Psoas muscle (tissue), 8 donors: ENCODE measurements around the gene ARPC4. TPM values are rescaled to one million over a fixed set of nuclear protein-coding genes. Genes with fewer than 3 reads are reported as not detected.

Experiments used
- ATAC-seq, 4 donors: fragments of 200-7000 bp; cut with Tn5 transposase; one replicate each; pipeline ENCODE4 v1.9.1; 2020; ENCODE audit warnings: moderate library complexity in 3 of 4, mild to moderate bottlenecking in 2 of 4
- DNase-seq, 2 donors: peaks; one replicate each; pipeline ENCODE4 v3.0.0-alpha.2; 2020
- H3K27ac ChIP-seq: fragments of 200-600 bp; one replicate; pipeline ENCODE4 v1.8.0; 2022
- H3K27me3 ChIP-seq, 3 donors: fragments of 200-600 bp in 1 of 3; one replicate each; pipeline versions ENCODE4 v1.6.1 to v1.8.0; 2013 to 2022; ENCODE audit warnings: low read length in 2 of 3, mild to moderate bottlenecking in 2 of 3, moderate library complexity in 1 of 3; ENCODE audit not compliant: insufficient read depth in 3 of 3
- H3K36me3 ChIP-seq, 2 donors: fragments of 200-600 bp in 1 of 2; one replicate each; pipeline versions ENCODE4 v1.6.1 to v1.8.0; 2013 to 2022; ENCODE audit warnings: low read depth in 1 of 2, mild to moderate bottlenecking in 1 of 2, moderate library complexity in 1 of 2; ENCODE audit not compliant: insufficient read depth in 1 of 2
- H3K4me1 ChIP-seq: fragments of 200-600 bp; one replicate; pipeline ENCODE4 v1.8.0; 2022
- H3K4me3 ChIP-seq: fragments of 200-600 bp; one replicate; pipeline ENCODE4 v1.8.0; 2022; ENCODE audit warnings: mild to moderate bottlenecking
- H3K9me3 ChIP-seq: fragments of 200-600 bp; one replicate; pipeline ENCODE4 v1.8.0; 2022
- WGBS, 3 donors: extraction: QIAGEN DNeasy Blood & Tissue Kit; methylation state at CpG; one replicate each; pipeline versions ENCODE4 v1.1.6 to v1.1.7; 2013; 5-methylcytosine and 5-hydroxymethylcytosine counted together
- intact Hi-C, 2 donors: fragments of 100-400 bp; cut with DNase I; formaldehyde crosslinking; loops; one replicate each; pipeline versions ENCODE4 v1.11.0 to v1.14.2; 2022
- polyA plus RNA-seq, 3 donors: library from polyadenylated mRNA; stranded (reverse); fragments of 200-250 nt; gene quantifications; one replicate each; pipeline ENCODE4 v1.2.3, GENCODE V29; 2013
- total RNA-seq, 4 donors: library from RNA; stranded (reverse); fragmentation: NEBNext Ultra II Directional in 2 of 4; extraction: Animal tissue kit (Norgen Biotek cat#: 25700) in 2 of 4; gene quantifications; one replicate each; pipeline versions ENCODE4 v1.2.1 to v1.2.4, GENCODE V29; 2021 to 2023
- TF ChIP-seq, protein P1 (sequence below): fragments of 200-600 bp; IDR thresholded peaks from one replicate; pipeline ENCODE4 v1.8.0; 2022; ENCODE audit warnings: antibody characterized with exemption
- donor health status: healthy with polysubstance abuse.
- donor health status: DM: no; HTN: no; CAD: no; lungs with moderate emphysema.
- donor health status: Bipolar disorder and iron deficiency.
- donor health status: healthy.
- donor health status: DM: yes; HTN: yes; CAD: no.
- donor health status: DM: no; HTN: no; CAD: no.
- donor health status: DM: no; HTN: no; CAD: no.
- donor health status: DM: yes; HTN: yes; CAD: no.

Gene ARPC4
- total and polyA plus RNA-seq, 7 donors = 53.9 to 155 (median 89.6) TPM

DNA sequence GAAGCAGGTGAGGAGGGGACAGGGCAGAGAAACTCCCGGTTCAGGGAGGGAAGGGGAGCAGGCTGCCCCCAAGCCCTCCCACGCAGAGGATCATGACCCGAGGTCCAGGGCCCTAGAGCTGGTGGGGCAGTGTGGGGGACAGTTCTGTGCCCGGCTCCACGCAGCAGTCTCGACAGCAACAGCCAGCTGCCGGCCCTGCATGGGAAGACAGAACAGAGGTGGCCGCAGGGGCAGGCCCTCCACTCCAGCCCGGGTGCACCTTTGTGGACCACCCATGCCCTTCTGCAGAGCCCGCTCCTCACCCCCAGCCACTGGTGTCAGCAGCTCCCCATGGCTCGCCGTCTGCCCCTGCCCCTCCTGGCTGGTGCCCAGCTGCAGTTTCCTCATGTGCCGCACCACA lies 35.5 kb upstream of the ARPC4 start:
- intact Hi-C loops = no loop called here
- no peaks in the 10 kb centered on the region for H3K27me3 ChIP-seq
- H3K4me1 ChIP-seq = no peaks in the 10 kb centered on the region
- peaks cover 0 to 75% of the 10 kb centered on the region in 2 donors for H3K36me3 ChIP-seq
- no peak overlapping the region for H3K27ac ChIP-seq
- no peaks in the 10 kb centered on the region for H3K9me3 ChIP-seq
- no peak for DNase-seq
- TF ChIP-seq, protein P1, sequence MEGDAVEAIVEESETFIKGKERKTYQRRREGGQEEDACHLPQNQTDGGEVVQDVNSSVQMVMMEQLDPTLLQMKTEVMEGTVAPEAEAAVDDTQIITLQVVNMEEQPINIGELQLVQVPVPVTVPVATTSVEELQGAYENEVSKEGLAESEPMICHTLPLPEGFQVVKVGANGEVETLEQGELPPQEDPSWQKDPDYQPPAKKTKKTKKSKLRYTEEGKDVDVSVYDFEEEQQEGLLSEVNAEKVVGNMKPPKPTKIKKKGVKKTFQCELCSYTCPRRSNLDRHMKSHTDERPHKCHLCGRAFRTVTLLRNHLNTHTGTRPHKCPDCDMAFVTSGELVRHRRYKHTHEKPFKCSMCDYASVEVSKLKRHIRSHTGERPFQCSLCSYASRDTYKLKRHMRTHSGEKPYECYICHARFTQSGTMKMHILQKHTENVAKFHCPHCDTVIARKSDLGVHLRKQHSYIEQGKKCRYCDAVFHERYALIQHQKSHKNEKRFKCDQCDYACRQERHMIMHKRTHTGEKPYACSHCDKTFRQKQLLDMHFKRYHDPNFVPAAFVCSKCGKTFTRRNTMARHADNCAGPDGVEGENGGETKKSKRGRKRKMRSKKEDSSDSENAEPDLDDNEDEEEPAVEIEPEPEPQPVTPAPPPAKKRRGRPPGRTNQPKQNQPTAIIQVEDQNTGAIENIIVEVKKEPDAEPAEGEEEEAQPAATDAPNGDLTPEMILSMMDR = no peak
- no peak for ATAC-seq
- H3K4me3 ChIP-seq = no peak overlapping the region
- 84 to 94% (median 93%) methylated on average over 10 to 13 of the region's 13 CpGs for WGBS, 3 donors

DNA sequence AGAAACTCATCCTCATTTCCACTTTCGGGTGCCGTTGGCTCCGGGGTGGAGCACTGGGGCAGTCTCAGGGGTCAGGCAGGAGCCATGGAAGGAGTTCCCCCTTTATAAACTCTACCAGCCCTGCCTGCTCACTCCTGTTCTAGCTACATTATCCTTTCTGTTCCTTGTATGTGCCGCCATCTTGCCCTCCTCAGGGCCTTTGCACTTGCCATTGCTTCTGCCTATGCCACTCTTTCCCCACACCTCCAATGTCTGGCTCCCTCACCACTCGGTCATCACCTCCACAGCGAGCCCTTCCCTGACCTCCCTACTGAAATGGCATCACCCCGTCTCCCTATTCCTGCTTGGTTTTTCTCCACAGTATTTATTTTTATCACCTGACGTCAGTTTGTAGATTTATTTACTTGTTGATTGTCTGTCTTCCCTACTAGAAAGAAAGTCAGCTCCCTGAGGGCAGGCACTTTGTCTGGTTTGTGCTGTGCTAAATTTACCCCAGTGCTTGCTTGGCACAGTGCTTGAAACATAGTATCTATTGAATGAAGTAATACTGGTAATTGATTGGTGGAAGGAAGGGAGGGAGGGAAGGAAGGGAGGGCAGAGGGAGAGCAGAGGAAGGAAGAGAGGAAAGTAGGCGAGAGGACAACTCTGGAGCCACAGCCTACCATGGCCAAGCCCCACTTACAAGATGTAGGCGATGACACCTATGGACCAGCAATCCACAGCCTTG lies 31.9 kb upstream of the ARPC4 start:
- H3K27me3 ChIP-seq = no peaks in the 10 kb centered on the region
- intact Hi-C loops = no loop called here
- H3K36me3 ChIP-seq = peaks cover 0 to 54% of the 10 kb centered on the region in 2 donors

DNA sequence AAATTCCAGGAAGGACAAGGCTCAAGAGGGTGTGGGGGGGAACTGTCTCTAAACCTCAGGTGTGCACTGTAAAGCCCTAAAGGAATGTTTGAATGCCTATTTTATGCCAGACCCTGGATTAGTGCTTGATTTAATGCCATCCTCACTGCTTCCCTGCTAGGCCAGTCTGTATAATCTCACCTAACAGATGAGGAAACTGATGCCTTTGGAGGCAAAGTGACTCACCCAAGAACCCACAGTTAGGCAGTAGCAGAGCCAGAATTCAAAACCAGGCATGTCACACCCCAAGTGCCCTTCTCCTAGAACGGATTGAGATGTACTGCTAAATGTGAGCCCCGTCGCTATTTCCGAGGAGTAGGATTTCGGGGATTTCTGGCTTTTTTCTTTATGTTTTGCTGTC lies 31.0 kb upstream of the ARPC4 start:
- Histone ChIP-seq H3K27me3 (no peaks in the 10 kb centered on the region), H3K9me3 (no peaks in the 10 kb centered on the region), H3K27ac (no peak overlapping the region), H3K4me1 (no peaks in the 10 kb centered on the region), H3K36me3 (peaks cover 0 to 44% of the 10 kb centered on the region in 2 donors), H3K4me3 (no peak overlapping the region)
- TF ChIP-seq, protein P1 = no peak
- intact Hi-C loops = no loop called here
- WGBS, 3 donors = 88 to 96% (median 94%) methylated on average over 5 of the region's 5 CpGs
- DNase-seq = no peak
- no peak for ATAC-seq

More for the DNA sequence above, 31.9 kb upstream of the ARPC4 start:
- Histone ChIP-seq H3K4me3 (no peak overlapping the region), H3K4me1 (no peaks in the 10 kb centered on the region), H3K9me3 (no peaks in the 10 kb centered on the region), H3K27ac (no peak overlapping the region)
- ATAC-seq (no peak), DNase-seq (no peak)
- TF ChIP-seq, protein P1 = no peak
- 96 to 99% (median 98%) methylated on average over 10 of the region's 10 CpGs for WGBS, 3 donors

DNA sequence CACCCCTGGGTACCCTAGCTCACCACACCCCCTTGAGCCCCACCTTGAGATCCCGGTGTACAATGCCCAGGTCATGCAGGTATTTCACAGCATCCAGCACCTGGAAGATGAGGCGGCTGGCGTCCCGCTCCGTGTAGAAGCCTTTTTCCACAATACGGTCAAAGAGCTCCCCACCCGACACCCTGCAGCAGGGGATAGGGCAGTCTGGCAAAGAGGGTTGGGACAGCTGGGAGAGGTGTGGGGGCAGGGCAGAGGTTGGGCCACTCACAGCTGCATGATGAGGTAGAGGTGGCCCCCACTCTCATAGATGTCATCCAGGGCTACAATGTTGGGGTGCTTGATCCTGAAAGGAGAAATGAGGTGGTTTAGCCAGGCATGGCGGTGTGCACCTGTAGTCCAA lies 30.0 kb upstream of the ARPC4 start:
- no peaks in the 10 kb centered on the region for H3K9me3 ChIP-seq
- no peak overlapping the region for H3K4me3 ChIP-seq
- intact Hi-C loops = no loop called here
- peaks cover 0 to 35% of the 10 kb centered on the region in 2 donors for H3K36me3 ChIP-seq
- peak in 1 of 4 donors; percentile 21 for ATAC-seq
- H3K27ac ChIP-seq = no peak overlapping the region
- no peak for DNase-seq
- H3K27me3 ChIP-seq = no peaks in the 10 kb centered on the region
- H3K4me1 ChIP-seq = no peaks in the 10 kb centered on the region
- 85 to 91% (median 87%) methylated on average over 8 of the region's 8 CpGs for WGBS, 3 donors
- TF ChIP-seq, protein P1 = no peak

DNA sequence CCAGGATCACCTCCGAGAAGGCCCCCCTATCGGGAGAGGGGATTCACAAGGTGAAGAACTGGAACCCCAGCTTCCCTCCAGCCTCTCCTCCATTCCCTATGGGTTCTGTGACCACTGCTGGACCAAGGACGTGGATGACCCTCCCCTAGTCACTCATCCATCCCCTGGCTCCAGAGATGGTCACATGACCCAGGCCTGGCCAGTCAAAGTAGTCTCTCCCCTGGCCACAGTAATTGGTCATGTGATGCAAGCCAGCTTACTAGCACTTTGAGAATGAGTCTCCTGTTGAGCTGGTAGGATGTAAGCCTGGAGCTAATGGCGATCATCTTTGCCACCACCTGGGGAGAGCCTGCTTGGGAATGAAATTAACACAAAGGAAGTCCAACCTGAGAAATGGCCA lies 27.0 kb upstream of the ARPC4 start:
- Histone ChIP-seq H3K27ac (no peak overlapping the region), H3K4me3 (no peak overlapping the region), H3K36me3 (peaks cover 0 to 16% of the 10 kb centered on the region in 2 donors), H3K4me1 (no peaks in the 10 kb centered on the region), H3K9me3 (no peaks in the 10 kb centered on the region), H3K27me3 (peaks cover 0 to 5% (median 0%) of the 10 kb centered on the region in 3 donors)
- intact Hi-C loops = no loop called here
- TF ChIP-seq, protein P1 = no peak
- DNase-seq (no peak), ATAC-seq (no peak)
- 88 to 94% (median 90%) methylated on average over 4 of the region's 4 CpGs for WGBS, 3 donors
